Measurements from ENCODE around the gene GRIN3A. TPM values are rescaled to one million over a fixed set of nuclear protein-coding genes. Genes with fewer than 3 reads are reported as not detected.

Gene GRIN3A
- total RNA-seq, 1 donor from 2014 or later, result 27.8 TPM

DNA sequence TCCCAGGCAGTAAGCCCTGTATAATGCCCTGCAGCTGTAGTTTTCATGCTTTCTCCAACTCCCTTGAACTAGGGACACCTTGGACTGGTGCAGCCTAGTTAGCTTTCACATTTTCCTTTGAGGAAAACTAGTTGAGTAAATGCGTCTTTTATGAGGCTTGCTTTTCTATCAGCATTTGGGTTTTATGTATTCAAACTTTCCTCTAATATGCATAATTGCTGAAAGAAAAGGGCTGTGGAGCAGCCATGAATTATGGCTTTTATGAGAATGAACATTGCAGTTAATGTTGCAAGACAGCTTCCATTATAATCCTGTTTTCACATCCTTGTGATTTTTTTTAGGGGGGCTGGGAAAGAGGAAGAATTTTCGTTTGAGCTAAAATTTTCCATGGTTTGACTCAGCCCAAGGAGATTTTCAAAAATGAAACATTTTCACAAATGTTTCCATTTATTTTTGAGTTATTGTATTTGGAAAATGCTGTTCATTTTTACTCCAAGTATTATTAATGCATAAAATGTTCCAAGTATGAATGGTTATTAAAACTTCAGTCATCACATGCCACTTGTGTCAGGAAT, 85.8 kb downstream of the GRIN3A start:
- no peak overlapping the region for H3K4me3 Mint-ChIP-seq (ENCODE audit: unreplicated experiment)
- no peak for DNase-seq (ENCODE audit: low spot score)
- peaks cover 3% of the 10 kb centered on the region for H3K36me3 Mint-ChIP-seq (ENCODE audit: low read depth, unreplicated experiment)
- TF ChIP-seq, protein P1, sequence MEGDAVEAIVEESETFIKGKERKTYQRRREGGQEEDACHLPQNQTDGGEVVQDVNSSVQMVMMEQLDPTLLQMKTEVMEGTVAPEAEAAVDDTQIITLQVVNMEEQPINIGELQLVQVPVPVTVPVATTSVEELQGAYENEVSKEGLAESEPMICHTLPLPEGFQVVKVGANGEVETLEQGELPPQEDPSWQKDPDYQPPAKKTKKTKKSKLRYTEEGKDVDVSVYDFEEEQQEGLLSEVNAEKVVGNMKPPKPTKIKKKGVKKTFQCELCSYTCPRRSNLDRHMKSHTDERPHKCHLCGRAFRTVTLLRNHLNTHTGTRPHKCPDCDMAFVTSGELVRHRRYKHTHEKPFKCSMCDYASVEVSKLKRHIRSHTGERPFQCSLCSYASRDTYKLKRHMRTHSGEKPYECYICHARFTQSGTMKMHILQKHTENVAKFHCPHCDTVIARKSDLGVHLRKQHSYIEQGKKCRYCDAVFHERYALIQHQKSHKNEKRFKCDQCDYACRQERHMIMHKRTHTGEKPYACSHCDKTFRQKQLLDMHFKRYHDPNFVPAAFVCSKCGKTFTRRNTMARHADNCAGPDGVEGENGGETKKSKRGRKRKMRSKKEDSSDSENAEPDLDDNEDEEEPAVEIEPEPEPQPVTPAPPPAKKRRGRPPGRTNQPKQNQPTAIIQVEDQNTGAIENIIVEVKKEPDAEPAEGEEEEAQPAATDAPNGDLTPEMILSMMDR (IDR thresholded peaks at IDR 0.05; ENCODE audit: unreplicated experiment), result no peak
- H3K9me3 Mint-ChIP-seq (ENCODE audit: unreplicated experiment), result no peaks in the 10 kb centered on the region
- H3K27ac Mint-ChIP-seq (ENCODE audit: unreplicated experiment), result no peak overlapping the region
- no peaks in the 10 kb centered on the region for H3K4me1 Mint-ChIP-seq (ENCODE audit: unreplicated experiment)
- H3K27me3 Mint-ChIP-seq (ENCODE audit: unreplicated experiment), result no peaks in the 10 kb centered on the region

DNA sequence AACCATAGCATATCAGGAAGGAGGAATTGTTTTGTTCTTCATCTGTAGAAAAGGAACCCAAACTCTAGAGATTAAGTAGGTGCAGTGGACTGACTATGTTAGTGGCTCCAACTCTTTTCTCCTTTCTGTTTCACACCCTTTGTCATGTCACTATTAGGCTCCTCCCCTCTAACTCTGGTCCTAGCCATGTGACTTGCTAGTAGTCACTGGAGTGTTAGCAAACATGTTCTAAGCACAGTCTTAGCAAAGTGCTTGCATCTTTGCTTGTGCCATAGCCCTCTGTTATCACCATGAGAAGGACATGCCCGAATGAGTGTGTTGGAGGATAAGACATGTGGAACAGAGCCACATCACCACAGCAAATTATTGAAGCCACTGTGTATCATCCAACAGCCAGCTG, 88.3 kb downstream of the GRIN3A start:
- no peak for DNase-seq (ENCODE audit: low spot score)
- TF ChIP-seq, protein P1 (IDR thresholded peaks at IDR 0.05; ENCODE audit: unreplicated experiment), result no peak
- Mint-ChIP-seq H3K4me1 (ENCODE audit: unreplicated experiment) (no peaks in the 10 kb centered on the region), H3K9me3 (ENCODE audit: unreplicated experiment) (no peaks in the 10 kb centered on the region), H3K36me3 (ENCODE audit: low read depth, unreplicated experiment) (peaks cover 3% of the 10 kb centered on the region), H3K27me3 (ENCODE audit: unreplicated experiment) (no peaks in the 10 kb centered on the region), H3K4me3 (ENCODE audit: unreplicated experiment) (no peak overlapping the region), H3K27ac (ENCODE audit: unreplicated experiment) (no peak overlapping the region)

DNA sequence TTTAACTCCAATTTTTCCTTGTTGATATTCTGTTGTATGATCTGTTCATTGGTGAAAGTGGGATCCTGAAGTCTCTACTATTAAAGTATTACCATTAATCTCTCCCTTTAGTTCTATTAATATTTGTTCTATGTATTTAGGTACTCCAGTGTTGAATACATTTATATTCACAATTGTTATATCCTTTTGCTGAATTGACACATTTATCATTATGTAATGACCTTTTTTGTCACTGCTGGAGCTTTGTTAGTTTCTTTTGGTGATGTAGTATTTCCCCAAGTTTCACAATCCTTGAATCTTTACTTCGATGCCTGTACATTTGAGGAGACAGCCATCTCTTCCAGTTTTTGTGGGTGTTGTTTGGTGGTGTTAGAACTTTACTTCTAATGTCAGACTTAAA, 90.0 kb downstream of the GRIN3A start:
- Mint-ChIP-seq H3K4me1 (ENCODE audit: unreplicated experiment) (no peaks in the 10 kb centered on the region), H3K9me3 (ENCODE audit: unreplicated experiment) (no peaks in the 10 kb centered on the region), H3K4me3 (ENCODE audit: unreplicated experiment) (no peak overlapping the region), H3K27me3 (ENCODE audit: unreplicated experiment) (no peaks in the 10 kb centered on the region), H3K36me3 (ENCODE audit: low read depth, unreplicated experiment) (peaks cover 3% of the 10 kb centered on the region), H3K27ac (ENCODE audit: unreplicated experiment) (no peak overlapping the region)
- DNase-seq (ENCODE audit: low spot score), result no peak
- TF ChIP-seq, protein P1 (IDR thresholded peaks at IDR 0.05; ENCODE audit: unreplicated experiment), result no peak

DNA sequence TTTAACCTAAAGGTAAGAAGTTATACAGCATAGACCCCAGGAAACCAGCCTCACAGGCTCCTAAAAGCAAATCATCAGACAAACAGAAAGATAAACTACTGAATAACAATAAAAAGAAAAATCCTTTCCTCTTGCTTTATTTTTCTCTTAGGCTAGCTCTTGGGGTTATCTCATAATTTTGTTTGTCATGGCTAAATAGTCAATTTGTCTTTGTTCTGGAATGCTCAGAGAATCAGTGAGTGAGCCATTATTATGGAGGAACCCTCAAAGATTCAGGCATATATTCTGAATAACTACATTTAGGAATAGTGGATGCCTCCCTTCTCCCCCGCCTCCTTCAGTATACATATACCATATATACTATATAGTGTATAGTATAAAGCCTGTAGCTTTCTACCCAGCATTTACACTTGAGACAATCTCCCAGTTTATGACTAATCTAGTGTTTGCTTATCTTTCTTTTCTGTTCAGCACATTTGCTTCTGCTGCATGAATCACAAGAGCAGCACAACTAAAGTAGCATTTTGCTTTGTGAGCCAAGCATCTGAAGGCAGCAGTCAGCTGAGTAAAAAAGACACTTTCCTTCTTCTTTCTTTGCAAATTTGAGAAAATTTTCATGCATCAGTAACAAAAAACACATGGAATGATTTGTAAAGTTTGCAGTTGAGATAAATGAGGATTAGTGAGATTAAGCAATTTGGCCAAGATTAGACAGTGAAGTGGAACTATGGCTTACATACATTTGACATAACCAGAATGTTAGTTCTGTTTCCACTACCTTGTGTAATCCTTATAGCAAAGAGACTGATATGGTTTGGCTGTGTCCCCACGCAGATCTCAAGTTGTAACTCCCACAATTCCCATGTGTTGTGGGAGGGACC, 98.4 kb downstream of the GRIN3A start:
- TF ChIP-seq, protein P1 (IDR thresholded peaks at IDR 0.05; ENCODE audit: unreplicated experiment), result no peak
- Mint-ChIP-seq H3K27ac (ENCODE audit: unreplicated experiment) (no peak overlapping the region), H3K9me3 (ENCODE audit: unreplicated experiment) (no peaks in the 10 kb centered on the region), H3K27me3 (ENCODE audit: unreplicated experiment) (no peaks in the 10 kb centered on the region), H3K36me3 (ENCODE audit: low read depth, unreplicated experiment) (peaks cover 7% of the 10 kb centered on the region), H3K4me1 (ENCODE audit: unreplicated experiment) (no peaks in the 10 kb centered on the region), H3K4me3 (ENCODE audit: unreplicated experiment) (no peak overlapping the region)
- no peak for DNase-seq (ENCODE audit: low spot score)

DNA sequence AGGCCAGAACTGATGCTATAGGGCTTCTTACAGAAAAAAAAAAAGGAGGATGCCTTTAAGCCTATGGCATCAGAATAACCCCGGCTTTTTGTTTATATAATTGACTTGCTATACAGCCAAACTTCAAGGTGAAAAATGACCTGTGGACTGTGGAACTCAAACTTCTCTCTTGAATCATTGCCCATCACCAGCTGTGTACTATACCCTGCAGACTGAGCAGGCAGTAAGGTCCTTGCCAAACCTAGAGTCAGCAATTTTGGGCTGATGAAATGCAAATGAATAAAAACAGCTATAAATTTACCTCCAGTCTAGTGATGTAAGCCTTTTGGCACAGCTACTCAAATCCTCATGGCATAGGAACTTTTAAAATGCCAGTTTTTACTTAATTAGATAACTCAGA, 99.1 kb downstream of the GRIN3A start:
- Mint-ChIP-seq H3K9me3 (ENCODE audit: unreplicated experiment) (no peaks in the 10 kb centered on the region), H3K36me3 (ENCODE audit: low read depth, unreplicated experiment) (peaks cover 7% of the 10 kb centered on the region), H3K4me3 (ENCODE audit: unreplicated experiment) (no peak overlapping the region), H3K27ac (ENCODE audit: unreplicated experiment) (no peak overlapping the region), H3K4me1 (ENCODE audit: unreplicated experiment) (no peaks in the 10 kb centered on the region), H3K27me3 (ENCODE audit: unreplicated experiment) (no peaks in the 10 kb centered on the region)
- TF ChIP-seq, protein P1 (IDR thresholded peaks at IDR 0.05; ENCODE audit: unreplicated experiment), result no peak
- no peak for DNase-seq (ENCODE audit: low spot score)
